ENCODE data around the gene TCAP.

The TCAP gene

GRCh38 chr17:39664581-39665561 lies at the start of gene TCAP:
TSS of gene TCAP (plus strand) at chr17:39665349. CDS start at chr17:39665360, 11 bp downstream.
- no peak for TF ChIP-seq CTCF (IDR thresholded peaks at IDR 0.05; ENCODE audit: borderline replicate concordance, insufficient read depth, low read depth, low read length)
- no peak within 1 kb of the TSS for H3K4me3 ChIP-seq (ENCODE audit: low read depth, low read length)

- TF ChIP-seq CTCF (IDR thresholded peaks at IDR 0.05; ENCODE audit: borderline replicate concordance, insufficient read depth, low read depth, low read length), result no peak
- H3K4me3 ChIP-seq (ENCODE audit: low read depth, low read length), result no peak overlapping the region
Observed at GRCh38 chr17:39615434-39615833, 49.7 kb upstream of the TCAP start.

- no peak overlapping the region for H3K4me3 ChIP-seq (ENCODE audit: low read depth, low read length)
- no peak for TF ChIP-seq CTCF (IDR thresholded peaks at IDR 0.05; ENCODE audit: borderline replicate concordance, insufficient read depth, low read depth, low read length)
Observed at GRCh38 chr17:39617100-39617445, 48.1 kb upstream of the TCAP start.

- H3K4me3 ChIP-seq (ENCODE audit: low read depth, low read length), result peak overlapping the region; percentile 38
- no peak for TF ChIP-seq CTCF (IDR thresholded peaks at IDR 0.05; ENCODE audit: borderline replicate concordance, insufficient read depth, low read depth, low read length)
Observed at GRCh38 chr17:39617446-39618245, 47.5 kb upstream of the TCAP start.

GRCh38 chr17:39618246-39618913 lies 46.8 kb upstream of the TCAP start:
- H3K4me3 ChIP-seq (ENCODE audit: low read depth, low read length), result peak overlapping the region; percentile 29
- TF ChIP-seq CTCF (IDR thresholded peaks at IDR 0.05; ENCODE audit: borderline replicate concordance, insufficient read depth, low read depth, low read length), result no peak

- no peak for TF ChIP-seq CTCF (IDR thresholded peaks at IDR 0.05; ENCODE audit: borderline replicate concordance, insufficient read depth, low read depth, low read length)
- H3K4me3 ChIP-seq (ENCODE audit: low read depth, low read length), result no peak overlapping the region
Observed at GRCh38 chr17:39618956-39619785, 46.0 kb upstream of the TCAP start.
